Measurements from ENCODE around the gene PPFIA1. TPM values are rescaled to one million over a fixed set of nuclear protein-coding genes. Genes with fewer than 3 reads are reported as not detected.
"Not testable (repeated sequence)": the region's sequence is repeated elsewhere in the genome, so short reads cannot be mapped to it uniquely, and the experiment has no call there.

The PPFIA1 gene
- total and polyA plus RNA-seq, 2 experiments from 2014 or later = 34.1 to 48.1 TPM

GRCh38 chr11:70251659-70252321 lies 18.7 kb upstream of the PPFIA1 start:
- H3K9me3 ChIP-seq (ENCODE audit: low read depth) = no peaks in the 10 kb centered on the region
- no peaks in the 10 kb centered on the region for H3K27me3 ChIP-seq
- no peak for TF ChIP-seq CTCF (IDR thresholded peaks at IDR 0.05; ENCODE audit: low read depth, low read length)
- no peak overlapping the region for H3K4me3 ChIP-seq
- H3K36me3 ChIP-seq = no peaks in the 10 kb centered on the region
- no peaks in the 10 kb centered on the region for H3K4me1 ChIP-seq (ENCODE audit: low read depth)
- H3K27ac ChIP-seq = no peak overlapping the region
- DNase-seq (ENCODE audit: low read depth in 1 of 2, low spot score in 1 of 2) = no peak

GRCh38 chr11:70252844-70253243 lies 17.6 kb upstream of the PPFIA1 start:
- no peak overlapping the region for H3K4me3 ChIP-seq
- H3K27me3 ChIP-seq = no peaks in the 10 kb centered on the region
- no peak for DNase-seq (ENCODE audit: low read depth in 1 of 2, low spot score in 1 of 2)
- H3K4me1 ChIP-seq (ENCODE audit: low read depth) = no peaks in the 10 kb centered on the region
- no peak for TF ChIP-seq CTCF (IDR thresholded peaks at IDR 0.05; ENCODE audit: low read depth, low read length)
- H3K9me3 ChIP-seq (ENCODE audit: low read depth) = no peaks in the 10 kb centered on the region
- H3K36me3 ChIP-seq = no peaks in the 10 kb centered on the region
- H3K27ac ChIP-seq = no peak overlapping the region

- Histone ChIP-seq H3K27me3 (no peaks in the 10 kb centered on the region), H3K9me3 (ENCODE audit: low read depth) (no peaks in the 10 kb centered on the region), H3K4me3 (no peak overlapping the region), H3K27ac (no peak overlapping the region), H3K4me1 (ENCODE audit: low read depth) (no peaks in the 10 kb centered on the region), H3K36me3 (no peaks in the 10 kb centered on the region)
- TF ChIP-seq CTCF (IDR thresholded peaks at IDR 0.05; ENCODE audit: low read depth, low read length) = no peak
- no peak for DNase-seq (ENCODE audit: low read depth in 1 of 2, low spot score in 1 of 2)
These were observed 14.9 kb upstream of the PPFIA1 start for GRCh38 chr11:70255477-70256116.

GRCh38 chr11:70259077-70259476 lies 11.4 kb upstream of the PPFIA1 start:
- H3K27me3 ChIP-seq = not testable (repeated sequence)

GRCh38 chr11:70262951-70263350 lies 7.5 kb upstream of the PPFIA1 start:
- Histone ChIP-seq H3K27me3 (no peaks in the 10 kb centered on the region), H3K4me1 (ENCODE audit: low read depth) (no peaks in the 10 kb centered on the region), H3K36me3 (no peaks in the 10 kb centered on the region), H3K9me3 (ENCODE audit: low read depth) (no peaks in the 10 kb centered on the region), H3K27ac (no peak overlapping the region), H3K4me3 (no peak overlapping the region)
- DNase-seq (ENCODE audit: low read depth in 1 of 2, low spot score in 1 of 2) = no peak
- no peak for TF ChIP-seq CTCF (IDR thresholded peaks at IDR 0.05; ENCODE audit: low read depth, low read length)

More at GRCh38 chr11:70259077-70259476, 11.4 kb upstream of the PPFIA1 start:
- H3K9me3 ChIP-seq (ENCODE audit: low read depth); H3K4me3 ChIP-seq; H3K4me1 ChIP-seq (ENCODE audit: low read depth); DNase-seq (ENCODE audit: low read depth in 1 of 2, low spot score in 1 of 2); H3K27ac ChIP-seq; H3K36me3 ChIP-seq: not testable (repeated sequence)

GRCh38 chr11:70263363-70263762 lies 7.1 kb upstream of the PPFIA1 start:
- Histone ChIP-seq H3K9me3 (ENCODE audit: low read depth) (no peaks in the 10 kb centered on the region), H3K4me3 (no peak overlapping the region), H3K4me1 (ENCODE audit: low read depth) (no peaks in the 10 kb centered on the region), H3K27me3 (peaks cover 3% of the 10 kb centered on the region), H3K27ac (no peak overlapping the region), H3K36me3 (no peaks in the 10 kb centered on the region)
- TF ChIP-seq CTCF (IDR thresholded peaks at IDR 0.05; ENCODE audit: low read depth, low read length) = no peak
- DNase-seq (ENCODE audit: low read depth in 1 of 2, low spot score in 1 of 2) = no peak
